ENCODE measurements around the gene CCDC27.

CCDC27 gene

GRCh38 chr1:3752400-3752945, at the start of gene CCDC27:
Gene CCDC27, plus strand, starts transcription at chr1:3752450. Its CDS starts 32 bp downstream, at chr1:3752482.
- DNase-seq: no peak

- no peak for DNase-seq
Observed at GRCh38 chr1:3702528-3702927, 49.7 kb upstream of the CCDC27 start.

- no peak for DNase-seq
Observed at GRCh38 chr1:3702990-3703728, 49.1 kb upstream of the CCDC27 start.

- DNase-seq: no peak
Observed at GRCh38 chr1:3703786-3704371, 48.4 kb upstream of the CCDC27 start.

GRCh38 chr1:3705341-3705950, 46.8 kb upstream of the CCDC27 start:
- DNase-seq: no peak

- no peak for DNase-seq
Observed at GRCh38 chr1:3706651-3707297, 45.5 kb upstream of the CCDC27 start.

GRCh38 chr1:3707298-3707938, 44.8 kb upstream of the CCDC27 start:
- no peak for DNase-seq

- no peak for DNase-seq
Observed at GRCh38 chr1:3707939-3708328, 44.3 kb upstream of the CCDC27 start.

GRCh38 chr1:3708791-3709190, 43.5 kb upstream of the CCDC27 start:
- no peak for DNase-seq

- DNase-seq: no peak
Observed at GRCh38 chr1:3710251-3710650, 42.0 kb upstream of the CCDC27 start.

GRCh38 chr1:3711381-3711779, 40.9 kb upstream of the CCDC27 start:
- no peak for DNase-seq

- DNase-seq: no peak
Observed at GRCh38 chr1:3711780-3712451, 40.3 kb upstream of the CCDC27 start.

GRCh38 chr1:3712573-3713535, 39.4 kb upstream of the CCDC27 start:
- DNase-seq: no peak

- DNase-seq: no peak
Observed at GRCh38 chr1:3713840-3714239, 38.4 kb upstream of the CCDC27 start.

- DNase-seq: no peak
Observed at GRCh38 chr1:3714284-3714741, 37.9 kb upstream of the CCDC27 start.

- no peak for DNase-seq
Observed at GRCh38 chr1:3714814-3715213, 37.4 kb upstream of the CCDC27 start.

- DNase-seq: no peak
Observed at GRCh38 chr1:3716351-3716750, 35.9 kb upstream of the CCDC27 start.

- no peak for DNase-seq
Observed at GRCh38 chr1:3717041-3717714, 35.1 kb upstream of the CCDC27 start.

GRCh38 chr1:3717715-3718601, 34.3 kb upstream of the CCDC27 start:
- no peak for DNase-seq
